Stimulated activated CD8-positive, alpha-beta memory T cell treated with anti-CD3 and anti-CD28 coated beads, Interleukin-15, amount 100 ng/mL, for 48 hours (primary cell): ENCODE data around the gene ITPR1.
"Not testable (repeated sequence)": the region's sequence is repeated elsewhere in the genome, so short reads cannot be mapped to it uniquely, and the experiment has no call there.

Experiments used
- DNase-seq, 2 donors: peaks; one replicate each; pipeline ENCODE4 v3.0.0-alpha.2; 2020; ENCODE audit warnings: low read depth in 2 of 2

Gene ITPR1

DNA sequence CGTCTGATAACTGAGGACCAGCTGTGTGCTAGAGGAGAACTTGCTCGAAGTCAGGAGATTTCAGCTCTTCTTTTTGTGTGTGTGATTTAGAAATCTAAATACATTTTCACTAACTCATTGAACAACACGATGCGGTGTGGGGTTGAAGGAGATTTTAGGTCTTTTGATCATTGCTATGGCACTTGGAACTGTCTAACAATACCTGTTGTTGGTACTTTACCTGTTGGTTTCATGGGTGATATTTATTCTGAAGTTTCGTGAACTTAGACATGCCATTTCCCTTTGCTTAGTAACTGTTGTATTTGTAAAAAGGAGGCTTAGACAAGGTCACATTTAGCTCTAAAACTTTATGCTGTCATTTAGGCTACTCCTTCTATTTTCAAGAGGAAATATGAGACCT is 99.9 kb downstream of the ITPR1 start:
- DNase-seq: no peak

DNA sequence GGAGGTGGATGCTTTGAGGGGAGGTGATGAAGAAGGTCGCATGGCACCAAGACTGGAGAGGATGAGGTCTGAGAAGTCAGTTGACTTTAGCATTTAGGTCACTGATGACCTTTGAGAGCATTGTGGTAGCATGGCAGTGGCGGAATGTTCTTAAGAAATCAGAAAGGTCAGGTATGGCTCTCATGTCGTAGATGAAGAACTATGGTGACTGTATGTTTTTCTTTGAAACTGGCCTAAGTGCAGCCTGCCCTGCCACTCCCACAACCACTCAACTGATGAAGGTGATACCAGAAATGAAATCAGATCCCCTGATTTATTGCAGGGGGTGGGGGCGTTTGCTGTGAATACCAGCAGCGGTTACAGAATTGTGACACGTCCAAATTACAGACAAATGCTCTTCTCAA is 102.6 kb downstream of the ITPR1 start:
- no peak for DNase-seq

DNA sequence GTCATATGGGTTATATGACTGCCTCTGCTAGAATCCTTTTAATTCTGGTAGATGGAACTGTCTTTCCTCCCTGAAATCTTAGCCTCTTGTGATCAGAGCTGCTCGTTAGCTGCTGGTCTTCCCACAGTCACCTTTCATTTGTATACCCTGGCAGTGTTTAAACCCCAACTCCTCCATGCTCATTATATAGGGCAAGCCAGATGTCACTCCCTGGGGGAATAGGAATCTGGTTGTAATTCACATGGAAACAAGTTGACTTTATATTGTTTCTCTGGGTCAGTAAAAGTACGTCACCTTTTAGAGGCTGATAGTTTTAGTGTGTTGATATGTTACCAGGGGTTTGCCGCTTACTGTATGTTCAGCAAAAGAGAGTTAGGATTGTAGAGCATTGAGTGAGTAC is 103.5 kb downstream of the ITPR1 start:
- no peak for DNase-seq

DNA sequence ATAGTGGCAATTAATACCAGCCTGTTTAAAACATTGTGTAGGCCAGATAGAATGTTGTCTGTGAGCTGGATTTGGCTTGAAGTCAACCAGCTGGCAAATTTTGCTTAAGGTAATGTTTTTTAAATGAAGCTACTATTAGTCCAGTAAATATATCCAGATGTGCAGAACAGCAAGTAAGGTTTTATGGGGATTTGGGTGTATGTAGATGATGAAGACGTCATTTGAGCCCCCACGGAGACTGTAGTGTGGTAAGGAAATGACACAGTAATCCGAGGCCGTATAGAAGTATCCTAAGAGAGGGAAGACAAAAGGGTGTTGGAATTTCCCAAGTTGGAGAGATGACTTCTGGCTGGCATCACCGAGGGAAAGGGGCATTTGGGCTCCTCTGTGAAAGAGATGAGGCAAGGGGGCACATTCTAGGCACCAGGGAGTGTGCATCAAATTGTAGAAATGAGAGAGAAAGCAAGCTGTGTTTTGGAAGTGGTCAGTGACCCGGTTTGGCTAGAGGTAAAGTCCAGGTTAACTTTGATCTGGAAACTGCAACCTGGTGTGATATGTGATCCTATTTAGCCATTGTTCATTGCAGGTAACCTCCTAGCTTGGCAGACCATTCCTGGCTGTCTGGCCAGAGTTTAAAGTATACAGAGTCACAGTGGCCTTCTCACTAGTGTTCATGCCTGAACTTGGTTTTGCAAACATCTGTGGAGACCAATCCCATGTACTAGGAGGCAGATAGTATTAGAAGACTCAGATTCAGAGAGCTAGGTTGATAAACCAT is 104.2 kb downstream of the ITPR1 start:
- no peak for DNase-seq

DNA sequence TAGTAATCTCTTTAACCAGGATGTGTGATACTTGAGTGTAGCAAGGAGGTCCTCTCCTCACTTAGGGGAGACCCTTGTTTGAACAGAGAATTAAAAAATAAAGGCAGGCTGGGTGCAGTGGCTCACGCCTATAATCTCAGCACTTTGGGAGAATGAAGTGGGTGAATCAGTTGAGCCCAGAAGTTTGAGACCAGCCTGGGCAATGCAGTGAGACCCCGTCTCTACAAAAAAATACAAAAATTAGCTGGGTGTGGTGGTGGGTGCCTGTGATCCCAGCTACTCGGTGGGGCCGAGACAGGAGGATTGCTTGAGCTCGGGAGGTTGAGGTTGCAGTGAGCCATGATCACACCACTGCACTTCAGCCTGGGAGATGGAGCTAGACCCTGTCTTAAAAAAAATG is 105.1 kb downstream of the ITPR1 start:
- DNase-seq: not testable (repeated sequence)

DNA sequence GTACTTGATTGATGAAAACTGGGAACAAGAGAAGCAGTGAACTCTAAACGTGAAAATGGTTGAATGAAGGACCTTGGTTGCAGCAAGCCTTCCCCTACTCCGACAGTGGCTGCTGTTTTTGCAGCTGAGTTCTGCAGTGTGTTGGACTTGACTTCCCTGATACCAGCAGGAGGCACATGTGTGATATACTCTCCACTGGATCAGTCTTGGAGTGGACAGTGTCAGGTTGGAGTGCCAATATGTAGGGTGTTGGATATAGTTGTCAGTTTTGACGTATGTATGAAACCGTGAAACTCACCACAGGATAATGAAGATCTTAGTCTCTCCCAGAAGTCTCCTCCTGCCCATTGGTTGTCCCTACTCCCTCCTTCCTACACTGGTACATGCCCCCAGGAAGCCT is 106.5 kb downstream of the ITPR1 start:
- no peak for DNase-seq

DNA sequence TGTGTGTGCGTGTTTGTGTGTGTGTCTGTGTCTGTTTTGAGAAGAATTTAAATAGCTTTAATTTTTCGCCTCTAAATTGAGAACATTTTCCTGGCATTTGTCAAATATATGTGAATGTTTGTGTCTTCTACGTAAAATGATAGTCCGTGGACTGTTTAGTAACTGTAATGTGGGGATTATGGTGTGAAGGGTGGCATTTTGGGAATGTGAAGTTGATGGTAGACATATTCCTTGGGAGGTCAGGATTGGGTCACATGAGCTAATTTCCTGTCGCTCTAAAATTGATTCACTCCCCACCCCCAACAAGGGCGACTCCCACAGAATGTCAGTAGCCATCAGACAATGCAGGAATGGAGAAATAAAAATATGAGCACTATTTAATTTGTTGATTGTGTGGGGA is 107.3 kb downstream of the ITPR1 start:
- DNase-seq: no peak

DNA sequence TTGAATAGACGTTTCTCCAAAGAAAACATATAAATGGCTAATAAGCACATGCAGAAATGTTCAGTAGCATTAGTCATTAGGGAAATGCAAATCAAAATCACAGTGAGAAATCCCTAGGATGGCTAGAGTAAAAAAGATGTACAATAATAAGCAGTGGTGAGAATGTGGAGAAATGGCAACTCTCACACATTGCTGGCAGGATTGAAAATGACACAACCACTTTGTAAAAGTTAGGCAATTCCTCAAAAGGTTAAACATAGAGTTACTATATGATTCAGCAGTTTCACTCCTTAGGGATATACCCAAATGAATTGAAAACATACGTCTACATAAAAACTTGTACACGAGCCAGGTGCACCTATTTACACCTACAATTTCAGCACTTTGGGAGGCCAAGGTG is 108.7 kb downstream of the ITPR1 start:
- DNase-seq: no peak

DNA sequence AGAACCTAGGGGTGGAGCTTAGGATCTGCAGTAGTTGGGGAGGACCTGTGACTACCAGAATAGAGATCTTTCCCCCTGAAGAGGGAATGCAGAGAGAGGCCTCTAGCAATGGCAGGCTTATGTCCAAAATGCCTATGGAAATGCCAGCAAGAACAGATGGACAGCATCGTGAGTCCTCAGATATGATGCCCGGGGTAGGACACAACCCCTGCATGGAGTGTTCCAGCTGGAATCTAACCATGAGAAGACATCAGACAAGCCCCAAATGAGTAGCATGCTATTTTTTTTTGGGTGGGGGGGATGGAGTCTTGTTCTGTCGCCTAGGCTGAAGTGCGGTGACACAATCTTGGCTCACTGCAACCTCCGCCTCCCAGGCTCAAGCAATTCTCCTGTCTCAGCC is 111.5 kb downstream of the ITPR1 start:
- DNase-seq: no peak

DNA sequence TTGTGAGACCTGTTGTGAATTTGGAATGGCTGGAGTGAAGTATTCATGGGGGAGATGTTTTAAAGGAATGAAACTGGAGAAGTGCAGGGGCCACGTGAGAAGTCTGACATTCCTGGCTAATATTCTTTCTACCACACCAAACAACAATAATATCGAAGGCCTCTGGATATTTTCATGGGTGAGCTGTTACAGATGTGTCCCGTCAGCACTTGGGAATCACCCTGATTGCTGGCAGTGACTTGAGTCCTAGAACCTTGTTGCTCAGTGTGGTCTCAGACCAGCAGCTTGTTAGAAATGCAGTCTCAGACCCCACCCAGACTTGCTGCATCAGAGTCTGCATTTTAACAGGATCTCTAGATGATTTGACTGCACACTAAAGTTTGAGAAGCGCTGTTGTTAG is 113.8 kb downstream of the ITPR1 start:
- DNase-seq: no peak

DNA sequence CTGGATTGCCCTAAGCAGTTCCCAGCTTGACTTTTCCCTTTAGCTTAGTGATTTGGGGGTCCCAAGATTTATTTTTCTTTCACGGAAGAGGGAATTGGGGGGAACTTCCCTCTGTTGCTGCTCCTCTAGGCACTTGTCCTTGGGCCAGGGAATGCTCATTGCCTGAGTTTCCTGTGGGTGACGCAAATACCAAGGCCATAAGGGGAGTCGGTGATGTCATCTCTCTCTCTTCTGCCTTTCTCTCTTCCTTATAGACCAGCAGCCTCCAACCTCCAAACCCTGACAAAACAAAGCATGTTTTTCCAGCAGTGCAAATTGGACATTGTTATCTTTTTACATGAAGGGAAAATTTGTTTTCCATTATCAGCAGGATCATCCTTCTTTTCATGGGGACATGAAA is 120.2 kb downstream of the ITPR1 start:
- no peak for DNase-seq

DNA sequence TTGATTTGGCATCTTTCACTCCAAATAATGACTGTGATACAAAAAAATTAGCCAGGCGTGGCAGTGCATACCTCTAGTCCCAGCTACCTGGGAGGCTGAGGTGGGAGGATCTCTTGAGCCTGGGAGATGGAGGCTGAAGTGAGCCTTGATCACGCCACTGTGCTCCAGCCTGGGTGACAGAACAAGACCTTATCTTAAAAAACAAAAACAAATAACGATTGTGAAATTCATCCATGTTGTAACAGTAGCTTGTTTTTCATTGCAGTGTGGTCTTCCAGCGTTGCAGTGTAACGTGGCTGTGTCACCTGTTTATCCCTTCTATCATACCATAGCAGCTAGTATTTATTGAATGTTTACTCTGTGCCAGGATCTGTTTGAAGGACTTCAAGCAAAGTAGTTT is 120.9 kb downstream of the ITPR1 start:
- no peak for DNase-seq

DNA sequence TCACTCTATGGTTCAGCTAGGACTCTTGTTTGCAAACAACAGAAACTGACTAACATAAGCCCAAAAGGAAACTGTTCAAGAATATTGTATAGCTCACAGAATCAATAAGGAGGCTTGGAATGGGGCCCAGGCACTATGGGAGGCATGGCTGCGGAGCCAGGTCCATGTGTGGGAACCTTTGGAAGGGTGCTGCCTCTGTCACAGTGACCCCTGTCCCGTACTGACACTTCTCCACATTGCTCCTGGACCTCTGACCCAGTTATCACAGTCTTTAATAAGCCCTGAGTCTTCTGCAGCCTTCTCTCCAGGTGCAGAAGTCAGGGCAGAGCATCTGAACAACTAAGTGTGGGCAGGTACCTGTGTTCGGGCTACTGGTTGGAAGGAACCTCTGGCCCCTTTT is 121.8 kb downstream of the ITPR1 start:
- DNase-seq: no peak

DNA sequence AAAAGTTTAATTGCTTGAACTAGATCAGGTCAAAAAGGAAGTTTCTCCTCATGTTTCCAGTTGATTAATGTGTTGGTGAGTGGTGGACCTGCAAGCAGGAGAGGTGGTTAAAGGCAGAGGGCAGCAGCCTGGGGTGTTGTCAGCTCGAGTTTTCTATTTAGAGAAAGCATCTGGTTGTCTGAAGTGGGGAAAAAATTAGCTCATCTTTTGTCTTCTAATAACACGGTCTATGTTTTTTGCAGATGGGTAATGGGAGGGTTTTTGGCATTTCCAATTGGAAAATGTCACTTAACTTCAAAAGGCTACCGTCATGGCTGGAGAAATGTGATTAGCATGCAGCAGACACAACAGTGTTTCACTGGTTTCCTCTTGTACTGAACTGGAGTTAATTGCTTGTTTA is 122.6 kb downstream of the ITPR1 start:
- DNase-seq: no peak

DNA sequence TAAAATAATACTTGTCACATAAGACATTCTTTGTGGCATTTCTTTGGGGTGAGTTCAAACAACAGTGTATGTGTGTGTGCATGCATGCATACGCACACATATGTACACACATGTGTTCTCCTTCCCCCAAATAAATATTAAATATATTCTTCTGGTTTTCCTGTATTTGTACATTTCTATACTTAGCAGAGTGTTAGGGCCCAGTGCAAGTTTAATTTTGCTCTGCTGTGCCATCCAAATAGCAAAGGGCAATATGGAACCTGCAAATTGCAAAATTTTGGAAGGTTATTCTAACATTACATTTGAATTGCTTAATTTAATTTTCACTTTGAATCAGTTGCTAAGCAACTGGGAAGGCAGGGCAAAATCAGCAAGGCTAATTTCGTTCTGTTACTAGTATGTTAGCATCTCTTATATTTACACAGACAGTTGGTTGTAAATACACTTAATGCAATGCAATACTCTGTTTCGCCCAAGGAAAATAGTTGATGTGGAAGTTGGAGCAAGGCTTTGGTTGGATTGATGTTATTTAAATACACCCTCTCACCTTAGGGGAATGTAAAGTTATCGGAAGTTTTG is 130.4 kb downstream of the ITPR1 start:
- DNase-seq: no peak

DNA sequence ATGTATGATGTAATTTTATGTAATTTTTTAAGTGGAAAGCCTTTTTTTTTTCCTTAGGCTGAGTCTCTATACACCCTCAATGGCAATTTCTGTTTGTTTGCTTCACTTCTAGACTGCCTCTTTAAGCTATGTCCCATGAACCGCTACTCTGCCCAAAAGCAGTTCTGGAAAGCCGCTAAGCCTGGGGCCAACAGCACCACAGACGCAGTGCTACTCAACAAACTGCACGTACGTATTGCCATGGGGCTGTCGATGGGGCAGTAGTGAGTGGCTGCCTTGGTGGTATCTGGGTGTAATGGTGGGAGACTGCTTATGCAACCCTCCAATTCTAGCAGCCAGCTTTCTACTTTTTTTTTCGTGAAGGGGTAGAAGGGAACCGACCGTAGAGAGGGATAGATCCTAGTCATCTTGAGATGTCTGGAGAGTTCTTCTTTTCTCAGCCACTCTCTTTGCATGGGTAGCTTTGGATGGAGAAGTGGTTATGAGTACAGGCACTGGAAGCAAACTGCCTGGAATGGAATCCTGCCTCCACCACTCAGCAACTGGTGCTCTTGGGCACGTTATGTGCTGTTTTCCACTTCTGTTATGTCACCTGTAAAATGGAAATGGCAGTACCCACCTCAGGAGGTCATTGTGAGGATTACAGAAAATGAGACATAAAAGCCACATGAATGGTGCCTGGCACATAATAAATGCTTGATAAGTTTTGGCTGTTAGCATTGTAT is 134.7 kb downstream of the ITPR1 start:
- DNase-seq: no peak

DNA sequence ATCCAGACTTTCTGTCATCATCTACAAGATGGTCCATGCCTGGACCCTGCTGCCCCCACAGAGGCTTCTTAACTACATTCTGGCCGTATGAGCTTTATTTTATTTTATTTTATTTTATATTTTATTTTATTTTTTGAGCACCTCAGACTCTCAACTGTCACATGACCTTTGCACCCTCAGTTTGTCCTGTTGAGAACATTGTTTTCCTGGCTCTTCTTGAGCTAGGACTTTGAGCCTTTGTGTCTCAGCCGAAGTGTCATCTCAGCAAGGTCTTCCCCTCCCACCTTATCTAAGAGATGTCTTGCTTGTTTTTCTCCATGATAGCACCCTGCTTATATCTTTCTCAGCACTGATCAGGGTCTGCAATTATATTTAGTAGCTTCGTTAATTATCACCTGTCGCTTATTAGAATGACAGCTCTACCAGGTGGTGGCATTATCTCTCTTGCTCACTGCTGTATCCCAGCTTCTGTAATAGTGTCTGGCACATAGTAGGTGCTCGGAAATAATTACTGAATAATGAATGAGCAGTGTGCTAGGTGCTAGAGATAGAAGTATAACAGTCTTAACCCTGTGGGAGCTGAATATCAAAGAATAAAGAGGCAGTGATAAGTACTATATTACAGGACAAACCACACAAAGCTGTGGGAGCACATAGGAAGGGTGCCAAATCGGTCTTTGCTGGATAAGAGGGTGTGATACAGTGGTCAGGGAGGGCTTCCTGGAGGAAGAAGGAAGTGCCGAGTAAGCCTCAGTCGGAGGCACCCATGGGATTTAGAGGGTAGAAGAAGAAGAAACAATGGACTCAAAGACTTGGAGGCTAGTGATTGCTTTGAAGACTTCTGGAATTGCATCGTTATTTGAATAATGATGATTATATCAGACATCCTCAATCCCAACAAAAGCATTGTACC is 136.2 kb downstream of the ITPR1 start:
- no peak for DNase-seq

DNA sequence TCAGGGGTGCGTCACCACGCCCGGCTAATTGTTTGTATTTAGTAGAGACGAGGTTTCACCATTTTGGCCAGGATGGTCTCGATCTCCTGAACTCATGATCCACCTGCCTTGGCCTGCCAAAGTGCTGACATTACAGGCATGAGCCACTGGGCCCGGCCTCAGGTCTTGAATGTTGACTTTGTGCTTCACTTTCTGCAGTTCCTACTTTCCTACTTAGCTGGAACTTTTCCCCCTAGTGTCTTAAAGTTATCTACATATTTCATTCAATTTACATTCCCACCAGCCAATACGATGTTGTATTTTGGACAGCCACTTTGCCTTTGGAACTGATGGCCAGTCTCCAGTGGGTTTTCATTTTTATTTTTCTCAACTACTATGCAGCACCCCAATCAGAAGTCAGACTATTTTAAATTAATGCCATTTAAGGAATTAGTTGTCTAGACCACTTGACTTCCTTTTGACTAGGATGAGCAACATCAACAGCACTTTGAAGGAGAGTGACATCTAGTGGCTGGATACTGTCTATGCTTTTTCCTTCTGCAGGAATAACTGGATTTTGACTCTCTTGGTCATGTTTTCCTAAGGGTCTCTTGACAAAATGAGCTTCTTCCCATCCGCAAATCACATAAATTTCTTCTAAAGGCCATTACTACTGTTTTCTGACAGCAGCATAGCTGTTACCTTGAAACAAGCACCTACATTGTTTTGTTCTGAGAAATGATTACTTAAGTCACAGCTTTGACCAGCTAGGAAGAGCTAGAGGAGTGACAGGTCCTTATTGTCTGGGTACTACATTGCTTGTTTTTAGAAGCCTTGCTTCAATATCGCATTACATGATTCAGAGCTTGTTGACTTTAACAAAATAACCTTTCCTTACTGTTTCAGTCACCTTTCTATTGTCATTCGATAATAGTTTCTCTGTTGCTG is 140.2 kb downstream of the ITPR1 start:
- DNase-seq: no peak

DNA sequence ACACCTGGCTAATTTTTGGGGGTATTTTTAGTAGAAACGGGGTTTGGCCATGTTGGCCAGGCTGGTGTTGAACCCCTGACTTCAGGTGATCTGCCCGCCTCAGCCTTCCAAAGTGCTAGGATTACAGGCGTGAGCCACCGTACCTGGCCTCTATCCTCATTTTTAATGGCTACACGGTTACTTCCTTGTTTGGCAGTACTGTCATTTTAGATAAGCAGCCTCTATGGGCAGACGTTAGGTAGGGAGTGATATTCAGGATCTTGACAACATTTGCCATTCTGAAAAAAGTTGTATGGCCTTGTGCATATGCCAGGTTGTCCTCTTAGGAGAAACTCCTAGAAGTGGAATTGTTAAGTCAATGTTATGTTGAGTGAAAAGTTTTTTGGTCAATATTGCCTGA is 141.7 kb downstream of the ITPR1 start:
- DNase-seq: no peak

DNA sequence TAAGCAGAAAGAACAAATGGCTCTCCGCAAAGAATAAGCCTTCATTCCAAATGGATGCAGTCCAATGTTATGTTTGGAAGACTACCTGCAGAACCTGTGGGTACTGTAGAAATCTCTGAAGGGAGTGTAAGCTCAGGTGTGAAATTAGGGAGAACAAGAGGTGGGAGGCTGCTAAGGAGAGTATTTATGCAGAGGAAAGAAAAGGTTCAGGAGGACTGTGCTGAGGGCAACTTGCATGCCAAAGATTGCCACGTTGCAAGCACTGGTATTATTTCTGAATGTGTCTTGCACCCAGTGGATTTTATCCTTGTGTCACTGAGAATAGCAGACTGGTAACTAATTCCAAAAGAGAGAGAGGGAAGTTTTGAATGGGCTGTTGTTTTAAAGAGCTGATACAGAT is 144.1 kb downstream of the ITPR1 start:
- DNase-seq: no peak
